K562 (cell line): ENCODE results near the gene SKIC2. TPM values are rescaled to one million over a fixed set of nuclear protein-coding genes. Genes with fewer than 3 reads are reported as not detected.
A peak's percentile ranks its signal among the peaks of the same experiment; 100 is the strongest.

Source experiments
- ARHGAP35 ChIP-seq: fragments of 450-650 bp; IDR thresholded peaks from 2 replicates; pipeline ENCODE4 v1.6.1; 2018; ENCODE audit not compliant: partially characterized antibody
- ATF7 ChIP-seq: fragments of 450-650 bp; IDR thresholded peaks from 2 replicates; pipeline ENCODE4 v1.7.1; 2014; ENCODE audit warnings: mild to moderate bottlenecking, moderate library complexity
- CAMTA2 ChIP-seq: fragments of 250-450 bp; sonication (Bioruptor Pico); conservative IDR thresholded peaks from 2 replicates; pipeline ENCODE4 v1.5.1; 2022
- CREB3 ChIP-seq: fragments of 450-650 bp; conservative IDR thresholded peaks from 2 replicates; pipeline ENCODE4 v1.6.1; 2016; ENCODE audit warnings: missing genetic modification characterization, low read depth, mild to moderate bottlenecking, missing compliant biosample characterization, moderate library complexity
- CTBP1 ChIP-seq: fragments of 450-650 bp; IDR thresholded peaks from 2 replicates; pipeline ENCODE4 v1.6.1; 2016; ENCODE audit warnings: borderline replicate concordance
- E2F3 ChIP-seq: fragments of 250-450 bp; sonication (Bioruptor Pico); IDR thresholded peaks from 2 replicates; pipeline ENCODE4 v1.4.0; 2020; ENCODE audit warnings: mild to moderate bottlenecking
- E2F8 ChIP-seq: fragments of 450-650 bp; IDR thresholded peaks from 2 replicates; pipeline ENCODE4 v1.7.1; 2018; ENCODE audit warnings: mild to moderate bottlenecking, low read depth; ENCODE audit not compliant: partially characterized antibody
- ELF4 ChIP-seq: fragments of 450-650 bp; formaldehyde crosslinking; IDR thresholded peaks from 2 replicates; pipeline ENCODE4 v1.4.0; 2022; ENCODE audit warnings: missing genetic modification characterization
- HDGF ChIP-seq: fragments of 450-650 bp; IDR thresholded peaks from 2 replicates; pipeline ENCODE4 v1.6.1; 2016
- KDM1A ChIP-seq, 2 experiments: fragments of 450-650 bp; IDR thresholded peaks; 2 replicates each; pipeline ENCODE4 v1.6.1; 2016; ENCODE audit warnings: mild to moderate bottlenecking in 2 of 2
- KLF6 ChIP-seq: fragments of 250-450 bp; sonication (Bioruptor Pico); IDR thresholded peaks from 2 replicates; pipeline ENCODE4 v1.4.0; 2020; ENCODE audit warnings: mild to moderate bottlenecking, moderate library complexity, borderline replicate concordance
- LCOR ChIP-seq: sonication (generic); formaldehyde crosslinking; IDR thresholded peaks from 2 replicates; pipeline ENCODE4 v1.8.0; 2022; ENCODE audit warnings: mild to moderate bottlenecking, missing genetic modification reagents
- MAFG ChIP-seq: fragments of 450-650 bp; conservative IDR thresholded peaks from 2 replicates; pipeline ENCODE4 v1.6.1; 2016; ENCODE audit warnings: missing genetic modification characterization, missing compliant biosample characterization
- MAZ ChIP-seq, 2 experiments: fragments of 450-650 bp in 1 of 2; sonication (generic) in 1 of 2; formaldehyde crosslinking; IDR thresholded peaks in 1 of 2; conservative IDR thresholded peaks in 1 of 2; 2 replicates each; pipeline versions ENCODE4 v1.4.0 to v1.5.0; 2020; ENCODE audit warnings: mild to moderate bottlenecking in 1 of 2, missing genetic modification reagents in 1 of 2
- MTA3 ChIP-seq: fragments of 450-650 bp; formaldehyde crosslinking; IDR thresholded peaks from 2 replicates; pipeline ENCODE4 v1.6.1; 2017; ENCODE audit warnings: mild to moderate bottlenecking, borderline replicate concordance
- NFIC ChIP-seq: fragments of 450-650 bp; IDR thresholded peaks from 2 replicates; pipeline ENCODE4 v1.6.1; 2017; ENCODE audit warnings: mild to moderate bottlenecking, inconsistent platforms
- NR2F6 ChIP-seq: fragments of 450-650 bp; formaldehyde crosslinking; IDR thresholded peaks from 2 replicates; pipeline ENCODE4 v1.4.0; 2020; ENCODE audit warnings: mild to moderate bottlenecking
- PHF21A ChIP-seq: fragments of 450-650 bp; IDR thresholded peaks from 2 replicates; pipeline ENCODE4 v1.6.1; 2017; ENCODE audit warnings: low read depth, borderline replicate concordance
- RBFOX2 ChIP-seq: fragments of 200-400 bp; formaldehyde crosslinking; IDR thresholded peaks from 2 replicates; pipeline ENCODE4 v1.6.1; 2017; ENCODE audit warnings: low read depth, mild to moderate bottlenecking, low read length, moderate library complexity
- RBM17 ChIP-seq: fragments of 200-400 bp; formaldehyde crosslinking; IDR thresholded peaks from 2 replicates; pipeline ENCODE4 v1.6.1; 2017; ENCODE audit warnings: low read depth, mild to moderate bottlenecking, low read length, borderline replicate concordance
- SMARCC2 ChIP-seq: fragments of 450-650 bp; IDR thresholded peaks from 2 replicates; pipeline ENCODE4 v1.6.1; 2017; ENCODE audit warnings: antibody characterized with exemption, moderate library complexity, mild to moderate bottlenecking, low read depth
- SUPT5H ChIP-seq: fragments of 450-650 bp; IDR thresholded peaks from 2 replicates; pipeline ENCODE4 v1.6.1; 2016
- ZBTB2 ChIP-seq: fragments of 450-650 bp; IDR thresholded peaks from 2 replicates; pipeline ENCODE4 v1.6.1; 2016; ENCODE audit warnings: antibody characterized with exemption
- ZNF212 ChIP-seq: fragments of 450-650 bp; formaldehyde crosslinking; IDR thresholded peaks from 2 replicates; pipeline ENCODE4 v1.4.0; 2020; ENCODE audit warnings: mild to moderate bottlenecking
- ZNF253 ChIP-seq: fragments of 250-450 bp; sonication (Bioruptor Pico); conservative IDR thresholded peaks from 2 replicates; pipeline ENCODE4 v1.6.1; 2021; ENCODE audit warnings: mild to moderate bottlenecking
- polyA plus RNA-seq, 8 experiments: library from polyadenylated mRNA; depleted of rRNA in 4 of 8; stranded (reverse) in 5 of 8; unstranded in 3 of 8; fragments of >200 nt; fragmentation: Nextera tagmentation in 2 of 8; fragmentation: Illumina TruSeq in 1 of 8; extraction: Ambion mirVana in 2 of 8; extraction: Trizol in 1 of 8; gene quantifications; 2 replicates each; pipeline versions ENCODE4 v1.2.1 to v1.2.3, GENCODE V29; 2011 to 2014; ENCODE audit warnings: inconsistent platforms in 1 of 8, missing spikeins in 1 of 8
- total RNA-seq, 7 experiments: library from RNA; depleted of rRNA in 6 of 7; stranded (reverse); fragments of >200 nt in 6 of 7; fragmentation: Illumina TruSeq in 2 of 7; extraction: Trizol in 2 of 7; gene quantifications; 2 replicates each; pipeline versions ENCODE4 v1.2.1 to v1.2.3, GENCODE V29; 2011 to 2021; ENCODE audit warnings: low replicate concordance in 1 of 7

The SKIC2 gene
- total and polyA plus RNA-seq, 9 of the 15 experiments (the other 6 are each of a cell fraction or from before 2014, with no cell fraction given) = 3.3 to 94.6 (median 38.8) TPM

- TF ChIP-seq MAZ (CRISPR knock-in tag; conservative IDR thresholded peaks at IDR 0.05 in 1 of 2, IDR thresholded peaks at IDR 0.05 in 1 of 2) (peak in 1 of 2 experiments; percentile 53; a peak in 1 of 4 replicates), RBM17 (no peak), RBFOX2 (peak; percentile 23; the same call in 1 of the 2 replicates), KDM1A (IDR thresholded peaks at IDR 0.05) (peak; percentile 55 to 84; a peak in 3 of 4 replicates), LCOR (CRISPR knock-in tag) (peak; percentile 89), CREB3 (no peak), SMARCC2 (0 out of 2 replicates have a peak, but pooled peaks have one; percentile 54), KLF6 (CRISPR knock-in tag) (no peak), E2F3 (CRISPR knock-in tag) (0 out of 2 replicates have a peak, but pooled peaks have one; percentile 13), ZBTB2 (peak; percentile 32; the same call in 1 of the 2 replicates), NR2F6 (CRISPR knock-in tag) (0 out of 2 replicates have a peak, but pooled peaks have one; percentile 56), ARHGAP35 (peak; percentile 63), CAMTA2 (CRISPR knock-in tag) (no peak), ELF4 (CRISPR knock-in tag) (peak; percentile 62; the same call in 1 of the 2 replicates), E2F8 (peak; percentile 57), ZNF212 (CRISPR knock-in tag) (no peak), NFIC (0 out of 2 replicates have a peak, but pooled peaks have one; percentile 16), SUPT5H (peak; percentile 69), MAFG (tag) (peak; percentile 98), PHF21A (peak; percentile 98), HDGF (peak; percentile 57), CTBP1 (peak; percentile 69; the same call in 1 of the 2 replicates), ZNF253 (CRISPR knock-in tag) (no peak), MTA3 (peak; percentile 66), ATF7 (0 out of 2 replicates have a peak, but pooled peaks have one; percentile 51)
These were observed 11.0 kb downstream of the SKIC2 start (continued) for GRCh38 chr6:31969712-31970603.
